Superior temporal gyrus (tissue), 1 donor: Measurements from ENCODE around the gene NUP153.

Experiments
- DNase-seq: peaks from one replicate; pipeline ENCODE4 v3.0.0-alpha.2; 2016; ENCODE audit errors: extremely low spot score

NUP153 gene

GRCh38 chr6:17663226-17663625 is 43.5 kb downstream of the NUP153 start:
- DNase-seq: no peak

DNA sequence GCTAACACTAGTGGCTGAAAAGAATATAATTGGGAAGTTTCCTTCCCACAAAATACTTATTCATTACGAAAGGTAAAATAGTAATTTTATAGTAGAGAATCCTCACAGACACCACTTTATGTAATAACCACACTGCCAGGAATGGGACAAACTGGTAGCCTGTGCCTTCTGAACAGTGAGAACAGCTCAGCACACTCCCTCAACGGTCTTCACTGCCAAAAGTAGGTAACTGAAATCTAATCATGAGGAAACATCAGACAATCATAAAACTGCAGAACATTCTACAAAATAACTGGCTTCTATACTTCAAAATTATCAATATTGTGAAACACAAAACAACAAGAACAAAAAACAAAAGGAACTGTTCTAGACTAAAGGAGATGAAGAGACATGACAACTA is 44.1 kb downstream of the NUP153 start:
- no peak for DNase-seq

DNA sequence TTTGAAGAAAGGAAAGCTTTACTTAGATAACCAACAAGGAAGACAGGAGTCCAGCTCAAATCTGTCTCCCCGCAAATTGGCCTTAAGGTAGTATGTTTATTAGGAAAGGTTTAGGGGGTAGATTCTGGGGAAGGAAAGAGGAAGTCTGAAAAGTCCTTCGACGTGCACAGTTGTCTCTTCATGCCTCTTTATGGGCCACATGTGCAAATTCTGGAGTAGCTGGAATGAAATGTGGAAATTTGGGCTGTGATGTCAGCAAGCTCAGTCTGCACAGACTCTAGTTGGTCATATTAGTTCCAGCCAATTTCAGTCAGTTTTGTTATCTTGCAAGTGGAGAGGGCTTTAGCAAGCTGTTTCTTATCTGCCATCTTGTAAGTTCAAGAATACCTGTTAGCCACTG is 50.1 kb downstream of the NUP153 start:
- no peak for DNase-seq

- DNase-seq: no peak
Measured at GRCh38 chr6:17656092-17656491, 50.6 kb downstream of the NUP153 start.

DNA sequence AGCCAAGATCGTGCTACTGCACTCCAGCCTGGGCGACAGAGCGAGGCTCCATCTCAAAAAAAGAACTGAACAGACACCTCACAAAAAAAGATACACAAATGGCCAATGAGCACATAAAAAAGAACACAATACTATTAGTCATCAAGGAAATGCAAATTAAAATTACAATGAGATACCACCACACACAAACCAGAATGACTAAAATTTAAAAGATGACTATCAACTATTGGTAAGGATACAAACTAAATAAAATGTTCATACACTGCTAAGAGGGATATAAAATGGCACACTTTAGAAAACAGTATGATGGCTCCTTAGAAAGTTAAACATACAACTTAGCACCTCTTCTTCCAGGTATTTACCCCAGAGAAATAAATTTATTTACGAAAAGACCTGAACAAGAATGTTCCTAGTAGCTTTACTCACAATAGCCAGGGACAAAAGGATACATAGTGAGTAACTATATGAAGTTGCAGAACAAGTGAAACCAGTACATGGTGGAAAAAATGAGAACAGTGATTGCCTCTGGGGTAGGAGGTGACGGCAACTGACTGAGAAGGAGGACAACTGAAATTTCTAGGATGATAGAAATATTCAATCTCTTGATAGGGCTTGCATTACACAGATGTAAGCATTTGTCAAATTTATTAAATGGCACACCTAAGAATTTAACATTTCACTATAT is 53.4 kb downstream of the NUP153 start:
- DNase-seq: no peak

DNA sequence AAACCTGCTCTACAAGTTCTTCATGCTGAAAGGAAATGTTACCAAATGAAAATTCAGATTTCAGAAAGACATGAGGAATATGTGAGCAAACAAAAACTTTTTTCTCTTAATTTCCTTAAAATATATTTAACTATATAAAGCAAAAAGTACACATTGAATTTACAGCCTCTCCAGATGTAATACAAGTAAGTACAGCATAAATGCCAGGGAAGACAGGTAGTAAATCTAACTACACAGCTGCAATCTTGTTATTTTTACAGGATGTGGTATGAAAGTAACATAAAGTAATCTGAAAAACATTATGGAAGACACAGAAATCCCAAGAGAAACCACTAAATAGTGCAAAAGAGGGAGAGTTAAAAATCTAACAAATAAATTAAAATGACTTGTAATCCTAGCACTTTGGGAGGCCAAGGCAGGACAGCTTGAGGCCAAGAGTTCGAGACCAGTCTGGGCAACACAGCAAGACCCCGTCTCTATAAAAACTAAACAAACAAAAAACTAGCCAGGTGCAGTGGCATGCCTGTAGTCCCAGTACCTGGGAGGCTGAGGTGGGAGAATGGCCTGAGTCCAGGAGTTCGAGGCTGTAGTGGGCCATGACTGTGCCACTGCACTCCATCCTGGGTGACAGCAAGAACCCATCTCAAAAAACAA is 55.9 kb downstream of the NUP153 start:
- DNase-seq: no peak

DNA sequence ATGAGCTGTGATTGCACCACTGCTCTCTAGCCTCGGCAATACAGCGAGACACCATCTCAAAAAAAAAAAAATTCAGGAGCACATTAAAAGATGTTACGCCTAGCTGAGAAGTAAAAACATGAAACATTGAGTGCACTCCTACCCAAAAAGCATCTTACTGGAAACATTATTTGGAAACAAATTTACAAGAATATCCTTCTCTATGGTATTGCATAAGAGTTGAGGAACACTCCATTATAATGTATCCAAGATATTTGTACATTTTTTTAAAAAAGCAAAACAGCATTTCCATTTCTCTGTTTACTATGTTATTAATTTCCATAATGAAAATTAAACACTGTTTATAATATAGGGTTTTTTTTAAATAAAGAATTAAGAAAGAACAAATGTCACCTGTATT is 58.0 kb downstream of the NUP153 start:
- no peak for DNase-seq

DNA sequence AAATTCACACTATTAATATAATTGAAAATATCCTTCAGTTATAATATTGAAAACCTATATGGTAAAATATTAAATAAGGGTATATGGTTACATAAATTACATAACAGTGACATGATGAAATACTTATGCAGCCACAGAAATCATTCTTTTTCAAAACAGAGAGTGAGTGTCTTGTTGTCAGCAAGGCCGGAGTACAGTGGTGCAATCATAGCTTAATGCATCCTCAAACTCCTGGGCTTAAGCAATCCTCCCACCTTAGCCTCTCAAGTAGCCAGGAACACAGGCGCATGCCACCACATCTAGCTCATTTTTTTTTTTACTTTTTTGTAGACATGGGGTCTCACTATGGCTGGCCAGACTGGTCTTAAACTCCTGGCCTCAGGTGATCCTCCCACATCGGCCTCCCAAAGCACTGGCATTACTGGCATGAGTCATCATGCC is 66.2 kb downstream of the NUP153 start:
- DNase-seq: no peak

GRCh38 chr6:17638212-17638715 is 68.5 kb downstream of the NUP153 start:
- no peak for DNase-seq

DNA sequence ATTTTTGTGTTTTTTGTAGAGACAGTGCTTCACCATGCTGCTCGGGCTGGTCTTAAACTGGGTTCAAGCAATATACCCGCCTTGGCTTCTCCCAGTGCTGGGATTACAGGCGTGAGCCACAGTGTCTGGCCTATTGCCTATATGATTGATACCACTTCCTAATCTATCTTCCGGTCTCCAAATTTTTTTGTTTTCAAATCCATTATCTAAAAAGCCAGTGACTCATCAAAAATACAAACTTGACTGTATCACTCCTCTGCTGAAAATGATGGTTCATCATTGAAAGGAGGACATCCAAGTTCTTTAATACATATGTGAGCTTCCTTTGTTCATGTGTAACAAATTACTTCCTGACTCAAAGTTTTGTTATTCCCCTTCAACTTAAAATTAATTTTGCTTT is 71.2 kb downstream of the NUP153 start:
- DNase-seq: no peak

DNA sequence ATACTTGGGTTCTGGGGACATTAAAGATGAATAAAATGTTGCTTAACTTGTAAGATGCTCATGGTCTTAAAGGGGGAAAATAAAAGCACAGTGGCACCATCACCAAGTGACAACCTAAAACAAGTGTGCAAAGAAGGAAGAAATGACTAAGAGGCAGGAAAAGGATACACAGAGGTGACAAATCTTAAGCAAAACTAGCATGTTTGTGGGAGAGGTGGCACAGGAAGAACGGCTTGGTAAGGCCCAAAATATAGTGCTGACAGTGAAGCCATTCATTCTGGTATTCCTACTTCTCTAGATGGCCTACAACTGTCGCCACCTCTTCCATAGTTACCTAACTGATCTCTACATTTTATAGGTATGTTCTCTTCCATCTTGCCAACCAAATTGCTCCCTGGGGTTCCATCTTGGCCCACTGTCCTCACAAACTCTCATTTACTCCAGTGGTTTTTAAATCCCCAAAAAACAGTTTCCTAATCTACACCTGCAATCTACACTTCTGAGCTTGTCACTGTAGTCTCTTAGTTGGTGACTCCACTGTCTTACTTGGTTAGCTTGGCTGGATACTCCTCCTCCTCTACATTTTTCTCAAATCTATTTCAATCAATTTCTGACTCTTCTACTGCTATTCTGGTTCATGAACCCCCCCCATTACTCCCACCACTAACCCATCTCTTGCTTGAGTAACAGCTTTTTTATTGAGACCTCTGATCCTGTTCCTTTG is 73.1 kb downstream of the NUP153 start:
- DNase-seq: no peak

DNA sequence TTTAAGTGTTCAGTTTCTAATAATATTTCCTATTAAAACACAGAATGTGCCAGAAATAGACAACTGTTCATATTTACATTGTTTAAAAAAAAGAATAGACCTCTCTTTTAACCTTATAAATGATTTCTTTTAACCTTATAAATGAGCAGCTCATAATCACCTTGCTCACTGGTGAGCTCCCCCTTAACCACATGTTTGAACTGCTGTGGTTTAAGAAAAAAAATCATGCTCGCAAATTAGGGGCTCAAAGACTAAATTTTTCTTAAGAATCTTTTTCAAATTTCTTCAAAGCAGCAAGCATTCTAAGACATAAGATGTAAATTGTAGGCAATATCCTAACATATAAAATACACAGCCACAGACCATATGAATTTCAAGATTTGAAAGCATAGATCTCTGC is 73.8 kb downstream of the NUP153 start:
- no peak for DNase-seq

GRCh38 chr6:17630511-17631073 is 76.1 kb downstream of the NUP153 start:
- no peak for DNase-seq

- DNase-seq: no peak
Measured at GRCh38 chr6:17629824-17630510, 76.8 kb downstream of the NUP153 start.

DNA sequence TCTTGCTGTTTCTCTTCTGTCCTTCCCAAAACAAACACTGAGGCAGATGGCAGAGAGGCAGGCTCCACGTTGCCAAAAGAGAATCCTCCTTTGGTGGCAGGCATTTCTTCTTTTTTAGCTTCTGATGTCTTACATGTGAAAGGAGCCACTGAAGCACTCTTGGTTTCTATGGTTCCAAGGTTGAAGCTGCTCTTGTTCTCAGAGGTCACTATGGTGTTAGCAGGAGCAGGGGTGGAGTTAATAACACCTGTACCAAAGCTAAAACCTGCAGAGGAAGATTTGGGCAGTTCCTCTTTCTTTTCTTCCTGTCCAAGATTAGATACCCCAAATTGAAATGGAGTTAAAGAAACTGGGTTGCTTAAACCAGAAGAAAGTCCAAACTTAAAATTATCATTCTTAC is 77.9 kb downstream of the NUP153 start:
- DNase-seq: no peak

GRCh38 chr6:17624396-17624795 is 82.3 kb downstream of the NUP153 start:
- DNase-seq: no peak

- no peak for DNase-seq
Measured at GRCh38 chr6:17622144-17622543, 84.6 kb downstream of the NUP153 start.

- DNase-seq: no peak
Measured at GRCh38 chr6:17621003-17621402, 85.7 kb downstream of the NUP153 start.

DNA sequence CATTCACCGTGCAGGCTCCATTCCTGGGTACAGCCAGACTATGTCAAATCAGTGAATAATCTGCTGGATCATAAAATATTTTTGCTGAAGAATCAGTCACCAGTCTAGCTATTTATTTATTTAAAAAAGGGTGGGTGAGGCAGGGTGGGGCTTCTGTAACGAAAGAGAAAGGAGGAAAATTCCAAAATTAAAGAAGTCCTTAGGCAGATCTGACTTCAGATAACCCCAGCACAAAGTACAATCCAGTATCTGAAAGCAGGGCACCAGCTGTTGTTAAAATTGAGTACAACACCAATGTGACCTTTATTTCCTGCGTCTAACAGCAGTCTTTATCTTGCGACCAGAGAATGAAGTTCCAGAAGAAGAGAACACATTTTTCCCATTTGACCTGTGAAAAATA is 90.9 kb downstream of the NUP153 start:
- no peak for DNase-seq

GRCh38 chr6:17612048-17612447 is 94.7 kb downstream of the NUP153 start:
- DNase-seq: no peak

DNA sequence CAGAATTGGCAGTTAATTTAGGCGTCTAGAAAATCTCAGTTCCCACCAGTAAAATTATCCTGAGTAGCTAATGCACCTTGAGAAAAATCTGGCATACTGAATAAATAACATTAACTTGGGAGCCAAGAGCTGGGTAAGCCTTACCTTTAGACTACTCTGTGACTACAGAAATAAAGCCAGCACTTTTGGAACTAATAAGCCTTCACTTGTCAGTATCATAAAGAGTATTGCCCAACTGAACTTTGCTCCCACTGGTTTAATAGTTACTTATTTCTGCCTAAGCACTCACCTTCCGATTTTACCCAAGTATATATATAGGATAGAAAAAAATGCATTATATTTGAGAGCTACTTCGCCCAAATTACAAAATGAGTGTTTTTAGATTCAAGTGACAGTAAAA is 95.9 kb downstream of the NUP153 start:
- no peak for DNase-seq

DNA sequence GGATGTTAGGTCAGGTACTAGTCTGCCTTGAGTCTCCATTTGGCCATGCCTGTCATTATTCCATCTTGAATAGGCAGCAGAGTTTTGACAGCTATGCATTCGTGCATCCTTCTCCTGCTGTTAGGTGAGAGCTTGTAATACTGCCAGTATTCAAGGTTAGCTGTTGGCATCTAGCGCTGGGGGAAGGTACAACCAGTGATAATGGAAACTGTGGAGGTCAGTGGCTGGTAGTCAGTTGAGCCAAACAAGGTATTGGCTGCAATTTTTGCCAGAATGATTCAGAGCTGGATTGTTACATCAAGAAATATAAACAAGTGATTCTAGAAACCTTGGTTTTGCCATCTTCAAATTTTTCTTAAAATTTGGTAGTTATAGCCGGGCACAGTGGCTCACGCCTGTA is 100.1 kb downstream of the NUP153 start:
- no peak for DNase-seq
